ACHN (cell line): ENCODE measurements around the gene KRTAP10-4.
"Not testable (repeated sequence)": the region's sequence is repeated elsewhere in the genome, so short reads cannot be mapped to it uniquely, and the experiment has no call there.

ENCODE experiments used
- DNase-seq: peaks from one replicate; pipeline ENCODE4 v3.0.0-alpha.2; 2015
- in situ Hi-C: cut with HindIII; loops from 2 replicates; pipeline ENCODE4 v1.10.0; 2017; ENCODE audit warnings: low sequenced_read_pairs, low pct_ligation_motif_present, low pct_unique_long_range_greater_than_20kb

KRTAP10-4 gene

DNA sequence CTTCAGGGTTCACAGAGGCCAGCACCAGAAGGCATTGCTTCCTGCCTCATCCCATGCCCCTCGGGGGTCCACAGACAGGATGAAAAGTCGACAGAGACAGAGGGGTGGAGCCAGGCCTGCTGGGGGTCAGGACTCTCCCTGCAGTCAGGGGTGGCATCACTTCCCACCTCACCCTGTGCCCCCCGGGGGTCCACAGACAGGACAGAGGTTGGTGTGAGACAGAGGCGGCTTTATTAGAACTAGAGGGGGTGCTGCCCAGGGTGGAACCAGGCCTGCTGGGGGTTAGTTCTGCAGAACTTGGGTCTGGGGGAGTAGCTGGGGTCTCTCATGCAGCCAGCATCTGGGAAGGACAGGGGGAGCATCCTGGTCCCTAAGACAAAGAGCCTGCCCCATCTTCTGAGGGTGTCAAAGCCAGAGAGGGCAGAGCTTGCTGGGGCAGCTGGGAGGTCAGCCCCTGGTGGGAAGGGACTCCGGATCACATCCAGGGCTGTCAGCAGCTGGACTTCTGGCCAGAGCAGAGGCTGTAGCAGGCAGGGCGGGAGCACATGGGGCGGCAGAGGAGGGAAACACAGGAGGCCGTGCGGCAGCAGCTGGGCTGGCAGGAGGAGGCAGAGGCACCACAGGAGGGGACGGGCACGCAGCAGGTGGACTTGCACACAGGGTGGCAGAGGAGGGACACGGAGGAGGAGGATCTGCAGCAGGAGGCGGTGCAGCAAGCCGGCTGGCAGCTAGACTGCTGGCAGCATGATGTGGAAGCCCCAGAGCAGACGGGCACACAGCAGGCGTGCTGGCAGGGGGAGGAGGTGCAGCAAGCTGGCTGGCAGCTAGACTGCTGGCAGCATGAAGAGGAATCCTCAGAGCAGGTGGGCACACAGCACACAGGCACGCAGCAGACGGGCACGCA lies 17.6 kb downstream of the KRTAP10-4 start:
- DNase-seq, in situ Hi-C loops: not testable (repeated sequence)

DNA sequence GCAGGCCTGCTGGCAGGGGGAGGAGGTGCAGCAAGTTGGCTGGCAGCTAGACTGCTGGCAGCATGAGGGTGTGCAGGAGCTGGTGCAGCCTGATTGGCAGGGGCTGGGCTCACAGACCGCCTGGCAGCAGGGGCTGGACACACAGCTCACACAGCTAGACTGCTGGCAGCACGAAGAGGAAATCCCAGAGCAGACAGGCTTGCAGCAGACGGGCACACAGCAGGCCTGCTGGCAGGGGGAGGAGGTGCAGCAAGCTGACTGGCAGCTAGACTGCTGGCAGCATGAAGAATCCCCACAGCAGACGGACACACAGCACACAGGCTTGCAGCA lies 18.2 kb downstream of the KRTAP10-4 start:
- in situ Hi-C loops: not testable (repeated sequence)

DNA sequence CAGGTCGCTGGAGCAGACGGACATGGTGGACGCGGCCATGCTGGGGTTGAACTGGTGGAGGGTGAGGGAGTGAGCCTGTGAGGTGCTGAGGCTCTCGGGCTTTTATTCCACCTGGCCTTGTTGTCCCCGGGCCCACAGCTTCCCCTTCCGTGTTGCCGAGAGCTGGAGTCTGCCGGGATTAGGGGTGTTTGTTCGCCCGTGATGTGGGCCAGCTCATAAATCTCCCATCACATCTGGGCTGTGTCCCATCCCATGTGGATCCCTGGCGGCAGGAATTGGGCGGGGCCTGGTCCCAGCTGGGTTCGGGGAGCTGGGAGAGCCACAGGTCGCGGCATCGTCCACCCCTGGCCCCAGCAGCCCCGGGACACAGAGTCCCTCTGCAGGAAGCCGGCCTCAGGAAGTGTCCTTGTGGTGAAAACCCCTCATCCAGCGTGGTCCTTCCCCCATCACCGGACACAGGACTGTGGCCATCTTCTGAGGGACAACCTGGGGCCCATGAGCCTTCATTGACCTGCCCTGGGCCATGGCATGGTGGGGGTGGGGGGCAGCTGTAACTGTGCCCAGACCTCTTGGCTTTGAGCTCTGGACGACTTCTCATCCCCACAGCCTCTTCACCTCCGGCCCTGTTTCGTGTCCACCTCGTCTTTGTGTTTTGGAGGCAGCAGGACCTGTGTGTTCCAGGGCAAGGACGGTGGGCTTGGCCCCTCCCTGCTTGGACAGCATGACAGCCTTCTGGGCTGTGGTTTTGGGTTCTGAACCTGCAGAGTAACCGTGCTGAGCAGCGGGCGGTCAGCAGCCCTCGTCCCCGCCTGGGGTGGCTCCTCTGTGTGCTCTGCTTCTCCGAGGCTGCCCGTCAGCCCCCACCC lies 19.1 kb downstream of the KRTAP10-4 start, which contains the start of gene KRTAP10-6:
Gene KRTAP10-6 (minus strand): TSS at position 60 of the 866 bp plus-strand sequence. CDS start 21 bp downstream, at position 39.
- in situ Hi-C loops: no loop called here
- DNase-seq: no peak

More for the DNA sequence above, 18.2 kb downstream of the KRTAP10-4 start:
- DNase-seq: not testable (repeated sequence)

DNA sequence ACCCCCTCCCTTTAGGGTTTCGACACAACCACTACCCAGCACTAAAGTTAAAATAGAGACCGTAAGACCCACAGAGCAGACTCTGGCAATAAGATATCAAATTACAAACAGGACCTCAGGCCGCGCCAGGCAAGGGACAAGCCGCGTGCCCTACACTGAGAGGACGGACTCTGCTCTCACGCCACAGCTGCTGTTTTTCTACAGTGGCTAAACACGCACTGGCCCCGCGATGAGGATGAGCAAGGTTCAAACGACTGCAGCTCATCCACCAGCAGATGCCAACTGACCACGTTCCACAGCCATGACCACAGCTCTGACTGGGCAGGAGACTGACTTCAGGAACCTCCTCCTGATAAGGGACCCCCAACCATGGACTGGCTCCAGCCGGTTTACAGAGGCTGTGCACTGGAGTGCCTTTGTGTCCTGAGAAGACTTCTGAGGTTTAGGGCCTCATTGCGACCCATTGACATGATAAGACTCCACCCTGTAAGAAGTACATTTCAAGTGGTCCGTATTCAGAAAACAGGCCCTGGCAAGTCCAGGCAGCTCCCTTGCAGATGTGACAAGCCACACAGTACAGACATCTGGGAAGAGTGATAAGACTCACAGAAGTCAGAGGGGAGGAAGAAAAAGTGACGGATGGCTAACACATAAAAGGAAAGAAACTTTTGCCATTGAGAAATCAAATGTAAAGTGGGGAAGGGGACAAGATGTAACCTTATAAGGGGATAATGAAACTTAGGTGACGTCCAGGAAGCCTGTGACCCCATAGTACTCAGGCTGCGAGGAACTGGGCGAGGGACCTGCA lies 20.3 kb downstream of the KRTAP10-4 start:
- DNase-seq: no peak
- in situ Hi-C loops: no loop called here

DNA sequence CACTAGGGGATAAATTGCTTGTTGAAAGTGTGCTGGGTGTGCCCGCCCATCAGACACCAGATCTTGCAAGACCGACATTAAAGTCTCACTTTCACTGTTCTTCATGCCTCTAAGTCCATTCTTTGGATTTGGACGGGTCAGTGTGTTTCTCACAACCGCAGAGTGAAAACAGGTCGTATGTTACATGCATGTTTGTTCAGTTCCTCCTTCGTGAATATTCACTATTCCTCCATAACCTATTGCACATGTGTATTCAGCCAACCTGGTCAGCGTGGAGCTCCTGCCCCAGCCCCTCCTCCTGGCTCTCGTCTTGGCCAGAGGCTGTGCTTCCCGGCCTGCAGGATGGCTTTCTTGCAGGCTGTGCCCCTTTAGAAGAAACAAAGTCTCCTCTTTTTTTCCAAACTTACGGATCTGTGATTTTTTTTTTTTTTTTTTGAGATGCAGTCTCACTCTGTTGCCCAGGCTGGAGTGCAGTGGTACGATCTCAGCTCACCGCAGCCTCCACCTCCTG lies 20.9 kb downstream of the KRTAP10-4 start:
- no peak for DNase-seq
- in situ Hi-C loops: no loop called here

DNA sequence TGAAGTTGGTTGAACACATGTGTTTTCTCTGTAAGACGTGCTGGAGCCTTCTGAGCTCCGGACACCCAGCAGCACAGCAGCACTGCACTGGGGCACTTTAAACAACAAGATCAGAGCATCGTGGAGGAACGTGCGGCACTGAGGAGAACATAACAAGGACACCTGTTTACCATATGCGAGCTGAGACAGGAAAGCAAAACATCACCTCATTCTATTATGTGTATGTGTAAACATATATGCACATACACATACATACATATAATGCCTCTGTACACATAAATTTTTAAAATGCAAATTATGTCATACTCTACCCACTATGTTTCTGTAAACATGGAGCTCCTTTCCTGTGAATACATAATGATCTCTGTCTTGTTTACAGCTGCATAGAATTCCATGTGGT lies 22.0 kb downstream of the KRTAP10-4 start:
- DNase-seq: no peak
- in situ Hi-C loops: no loop called here

DNA sequence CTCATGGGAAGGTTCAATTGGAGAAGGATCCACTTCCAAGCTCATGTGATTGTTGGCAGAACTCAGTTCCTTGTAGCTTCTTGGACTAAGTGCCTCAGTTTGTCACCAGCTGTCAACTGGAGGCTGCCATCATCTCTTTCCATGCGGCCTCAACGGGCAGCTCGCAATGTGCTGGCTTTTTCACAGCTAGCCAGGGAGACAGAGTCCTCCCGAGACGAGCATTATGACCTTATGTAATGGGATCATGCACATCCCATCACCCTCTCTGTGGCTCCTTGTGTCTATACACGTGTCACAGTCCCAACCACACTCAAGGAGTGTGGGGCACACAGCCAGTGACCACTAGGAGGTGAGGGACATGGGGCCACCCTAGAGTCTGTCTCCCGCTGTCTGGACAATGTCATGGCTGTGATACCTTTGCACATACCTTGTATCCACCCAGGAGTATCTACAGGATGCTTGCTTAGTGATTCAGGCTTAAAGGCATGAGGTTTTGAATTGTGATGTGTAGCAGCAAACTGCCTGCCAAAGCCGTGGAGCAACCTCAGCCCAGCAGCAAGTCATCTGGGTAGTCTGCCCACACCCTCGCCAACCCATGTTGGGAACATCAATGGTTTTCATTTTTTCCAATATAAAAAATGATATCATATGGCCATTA lies 22.7 kb downstream of the KRTAP10-4 start:
- DNase-seq: peak; percentile 21
- in situ Hi-C loops: no loop called here

DNA sequence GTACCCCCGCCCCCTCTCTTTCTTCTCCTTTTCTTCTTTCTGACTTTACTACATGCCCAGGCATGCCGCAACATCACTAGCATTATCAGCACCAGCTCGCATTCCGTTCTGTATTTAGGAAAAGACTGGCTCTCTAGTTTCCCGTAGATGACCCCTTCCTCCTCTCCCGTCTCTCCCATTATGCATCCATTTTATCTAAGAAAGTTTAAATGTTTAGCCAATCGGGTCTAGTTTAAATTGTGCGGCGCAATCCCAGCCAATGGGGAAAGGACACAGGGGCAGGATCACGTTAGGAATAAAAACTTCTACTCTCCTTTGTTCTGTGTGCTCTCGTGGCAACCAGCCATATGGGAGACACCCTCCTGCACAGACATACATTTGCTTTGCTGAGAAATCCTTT lies 24.5 kb downstream of the KRTAP10-4 start:
- no peak for DNase-seq

DNA sequence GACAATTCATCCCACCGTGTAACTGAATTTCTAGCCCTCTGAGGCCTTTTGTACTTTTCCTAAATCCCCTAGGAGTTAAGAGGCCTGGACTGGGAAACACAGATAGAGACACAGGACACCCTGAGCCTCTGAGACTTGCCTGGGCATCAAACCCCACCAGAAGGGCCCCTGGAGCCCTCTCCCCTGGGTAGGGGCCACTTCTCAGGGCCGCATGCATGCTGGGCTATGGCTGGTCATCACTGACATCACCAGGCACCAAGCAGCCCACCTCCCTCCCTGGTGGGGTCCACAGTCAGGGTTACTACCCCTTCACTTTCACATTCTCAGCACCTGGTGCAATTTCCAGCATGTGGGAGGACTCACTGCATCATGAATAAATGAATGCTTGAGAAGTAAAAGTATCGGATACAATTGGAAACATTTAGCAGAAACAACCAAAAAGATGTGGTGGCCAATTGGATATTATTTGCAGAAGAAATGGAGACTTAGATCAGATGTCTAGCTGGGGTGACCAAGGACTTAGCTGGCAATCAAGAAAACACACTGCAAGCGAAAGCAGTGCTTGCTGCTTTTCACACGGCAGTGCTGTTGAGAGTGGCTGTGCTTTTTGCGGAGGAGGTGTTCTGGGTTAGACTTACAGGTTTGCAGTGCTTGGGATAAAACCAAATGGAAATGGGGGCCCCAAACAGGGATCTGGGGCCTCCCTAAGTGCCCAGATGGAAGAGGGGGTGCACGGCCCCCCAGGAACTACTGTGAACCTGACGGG lies 25.9 kb downstream of the KRTAP10-4 start:
- no peak for DNase-seq
- in situ Hi-C loops: no loop called here

More for the DNA sequence above, 24.5 kb downstream of the KRTAP10-4 start:
- in situ Hi-C loops: no loop called here

DNA sequence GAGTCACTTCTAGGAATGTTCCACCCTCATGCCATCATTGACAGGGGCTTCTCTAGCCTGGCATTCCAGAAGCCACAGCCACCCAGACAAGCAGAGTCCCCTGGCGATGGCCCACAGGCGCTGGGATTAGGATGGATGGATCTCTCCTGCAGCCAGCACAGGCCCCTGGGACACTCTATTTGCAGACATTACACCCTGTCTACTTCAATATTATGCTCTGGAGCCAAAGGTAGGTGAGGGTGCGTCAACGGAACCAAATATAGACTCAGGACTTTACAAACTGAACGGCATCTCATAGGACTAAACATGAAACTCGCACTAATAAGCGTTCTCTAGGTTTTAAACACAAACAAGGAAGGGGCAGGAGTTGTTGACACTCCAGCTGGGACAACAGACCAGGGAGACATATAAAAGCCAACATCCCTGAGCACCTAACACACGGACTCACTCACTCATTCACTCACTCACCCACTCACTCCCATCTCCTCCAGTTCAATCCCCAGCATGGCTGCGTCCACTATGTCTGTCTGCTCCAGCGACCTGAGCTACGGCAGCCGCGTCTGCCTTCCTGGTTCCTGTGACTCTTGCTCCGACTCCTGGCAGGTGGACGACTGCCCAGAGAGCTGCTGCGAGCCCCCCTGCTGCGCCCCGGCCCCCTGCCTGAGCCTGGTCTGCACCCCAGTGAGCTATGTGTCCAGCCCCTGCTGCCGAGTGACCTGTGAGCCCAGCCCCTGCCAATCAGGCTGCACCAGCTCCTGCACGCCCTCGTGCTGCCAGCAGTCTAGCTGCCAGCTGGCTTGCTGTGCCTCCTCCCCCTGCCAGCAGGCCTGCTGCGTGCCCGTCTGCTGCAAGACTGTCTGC lies 26.8 kb downstream of the KRTAP10-4 start, which contains the start of gene KRTAP10-7:
Gene KRTAP10-7 (plus strand): TSS at position 480 of the 861 bp plus-strand sequence. CDS start 25 bp downstream, at position 505.
- DNase-seq, in situ Hi-C loops: not testable (repeated sequence)

DNA sequence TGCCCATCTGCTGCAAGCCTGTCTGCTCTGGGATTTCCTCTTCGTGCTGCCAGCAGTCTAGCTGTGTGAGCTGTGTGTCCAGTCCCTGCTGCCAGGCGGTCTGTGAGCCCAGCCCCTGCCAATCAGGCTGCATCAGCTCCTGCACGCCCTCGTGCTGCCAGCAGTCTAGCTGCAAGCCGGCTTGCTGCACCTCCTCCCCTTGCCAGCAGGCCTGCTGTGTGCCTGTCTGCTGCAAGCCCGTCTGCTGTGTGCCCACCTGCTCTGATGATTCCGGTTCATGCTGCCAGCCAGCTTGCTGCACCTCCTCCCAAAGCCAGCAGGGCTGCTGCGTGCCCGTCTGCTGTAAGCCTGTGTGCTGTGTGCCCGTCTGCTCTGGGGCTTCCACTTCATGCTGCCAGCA lies 27.6 kb downstream of the KRTAP10-4 start:
- in situ Hi-C loops, DNase-seq: not testable (repeated sequence)

DNA sequence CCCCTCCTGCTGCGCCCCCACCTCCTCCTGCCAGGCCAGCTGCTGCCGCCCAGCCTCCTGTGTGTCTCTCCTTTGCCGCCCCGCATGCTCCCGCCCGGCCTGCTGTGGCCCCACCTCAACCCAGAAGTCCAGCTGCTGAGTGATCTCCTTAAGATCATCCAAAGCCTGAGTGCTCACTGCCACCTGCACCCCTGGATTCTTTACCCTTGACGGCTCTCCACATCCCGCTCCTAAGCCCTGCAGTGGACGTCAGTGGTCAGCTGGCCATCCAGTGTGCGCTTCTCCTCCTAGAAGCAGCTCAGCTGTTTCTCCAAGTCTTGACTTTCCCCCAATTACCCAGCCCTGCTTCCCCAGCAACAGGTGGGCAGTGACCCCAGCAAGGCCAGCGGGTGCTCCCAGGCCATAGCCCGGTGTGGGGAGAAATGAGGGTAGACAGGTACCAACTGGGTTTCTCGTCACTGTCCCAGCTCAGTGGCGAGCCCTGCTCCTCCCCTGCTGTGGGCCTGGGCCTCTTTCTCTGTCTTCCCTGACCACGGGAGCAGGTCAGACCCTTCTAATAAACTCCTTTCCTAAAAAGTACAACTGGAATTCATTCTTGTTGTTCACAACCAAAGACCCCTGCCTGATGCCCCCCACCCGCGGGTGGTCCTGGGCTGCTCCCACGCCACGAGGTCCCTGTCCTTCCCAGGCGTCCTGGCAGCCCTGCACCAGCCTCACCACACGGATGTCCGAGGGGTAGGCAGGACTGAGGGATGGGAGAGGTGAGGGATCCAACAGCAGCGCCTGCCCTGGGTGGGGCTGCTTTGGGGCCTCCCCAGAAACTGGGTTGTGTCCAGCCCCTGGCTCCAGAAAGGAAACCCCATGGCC lies 28.3 kb downstream of the KRTAP10-4 start:
- in situ Hi-C loops: no loop called here
- no peak for DNase-seq

DNA sequence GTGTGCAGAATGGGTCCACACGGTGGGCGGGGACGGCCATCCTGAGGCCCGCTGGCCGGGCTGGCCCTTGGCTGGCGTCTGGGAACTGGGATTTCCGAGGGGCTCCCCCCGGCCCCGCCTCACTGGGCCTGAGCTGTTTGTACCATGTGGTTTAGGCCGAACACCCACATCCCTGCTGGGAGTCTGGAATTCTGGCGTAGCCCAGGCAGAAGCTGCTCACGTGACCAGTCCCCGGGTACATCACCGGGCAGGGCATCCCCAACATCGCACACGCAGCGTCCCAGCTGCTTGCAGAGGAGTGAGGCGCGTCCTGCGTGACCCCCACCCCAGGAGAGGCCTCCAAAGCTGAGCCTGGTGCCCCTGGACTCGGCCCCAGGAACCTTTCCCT lies 28.9 kb downstream of the KRTAP10-4 start:
- in situ Hi-C loops: no loop called here
- no peak for DNase-seq

DNA sequence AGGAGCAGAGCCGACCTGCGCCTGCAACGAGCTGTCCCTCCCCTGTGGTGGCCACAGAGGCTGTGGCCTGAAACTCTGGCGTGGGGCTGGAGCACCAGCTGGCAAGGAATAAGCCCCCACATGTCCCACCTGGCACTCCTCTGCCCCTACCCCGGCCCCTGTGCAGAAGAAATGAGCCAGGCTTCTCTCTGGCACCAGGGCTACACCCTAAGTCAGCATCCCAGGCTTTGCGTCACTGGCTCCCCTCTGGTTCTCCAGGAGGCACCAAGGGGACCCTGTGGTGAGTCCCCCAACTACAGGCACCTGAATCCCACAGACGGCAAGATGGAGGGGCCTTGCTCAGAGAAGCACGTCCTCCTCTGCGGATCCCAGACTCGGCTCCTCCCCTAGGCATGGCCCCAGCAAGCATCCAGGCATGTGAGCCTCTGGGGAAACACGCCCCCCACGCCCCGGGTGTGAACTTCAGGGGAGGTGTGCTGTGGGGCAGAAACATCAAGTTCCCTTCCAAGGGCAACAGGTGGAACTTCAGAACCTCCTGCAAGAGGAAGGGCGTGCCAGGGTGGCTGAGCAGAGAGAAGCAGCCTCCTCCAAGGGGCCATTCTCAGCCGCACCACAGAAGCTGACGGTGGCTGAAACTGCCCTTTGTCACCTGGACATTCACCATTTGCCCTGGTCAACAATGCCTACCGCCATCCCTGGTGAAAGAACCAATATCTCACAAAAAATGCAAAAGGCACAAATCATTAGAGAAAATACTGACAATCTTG lies 29.8 kb downstream of the KRTAP10-4 start:
- in situ Hi-C loops: no loop called here
- DNase-seq: no peak

DNA sequence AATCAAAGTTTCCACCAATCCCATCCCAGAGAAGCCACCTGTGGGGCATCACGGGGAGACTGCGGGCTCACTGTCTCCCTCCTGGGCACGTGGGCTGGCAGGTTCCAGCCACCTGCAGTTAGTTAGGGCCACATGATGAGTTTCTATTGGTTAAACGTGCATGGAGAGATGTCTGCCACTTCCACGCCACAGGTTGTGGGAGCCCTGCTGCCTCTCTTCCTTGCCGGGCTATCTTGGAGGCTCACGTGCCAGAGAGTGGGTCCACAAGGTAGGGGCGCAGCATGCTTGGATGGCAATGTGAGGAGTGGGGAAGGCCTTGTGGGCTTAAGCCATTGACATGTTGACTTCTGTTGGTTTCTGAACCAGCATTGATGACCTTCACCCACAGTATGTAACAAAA lies 30.4 kb downstream of the KRTAP10-4 start:
- no peak for DNase-seq
- in situ Hi-C loops: no loop called here
